ENCODE results near the gene COL4A1. TPM values are rescaled to one million over a fixed set of nuclear protein-coding genes. Genes with fewer than 3 reads are reported as not detected.

The COL4A1 gene
- total and polyA plus RNA-seq, 2 donors, result 334 to 1,096 TPM

GRCh38 chr13:110336681-110337080 lies 29.7 kb upstream of the COL4A1 start:
- no peak overlapping the region for H3K27ac ChIP-seq (ENCODE audit: low read depth)
- H3K36me3 ChIP-seq (ENCODE audit: insufficient read depth), result no peaks in the 10 kb centered on the region
- no peak overlapping the region for H3K4me3 ChIP-seq (ENCODE audit: low read depth, low read length)
- no peak for DNase-seq (ENCODE audit: extremely low spot score)
- no peaks in the 10 kb centered on the region for H3K4me1 ChIP-seq (ENCODE audit: insufficient read depth)
- 46% methylated on average over 5 of the region's 5 CpGs for WGBS

- Histone ChIP-seq H3K27ac (ENCODE audit: low read depth) (no peak overlapping the region), H3K4me1 (ENCODE audit: insufficient read depth) (no peaks in the 10 kb centered on the region), H3K4me3 (ENCODE audit: low read depth, low read length) (no peak overlapping the region), H3K36me3 (ENCODE audit: insufficient read depth) (no peaks in the 10 kb centered on the region)
- no peak for DNase-seq (ENCODE audit: extremely low spot score)
- 91% methylated on average over 9 of the region's 9 CpGs for WGBS
Observed at GRCh38 chr13:110336108-110336507, 29.2 kb upstream of the COL4A1 start.

- Histone ChIP-seq H3K4me1 (ENCODE audit: insufficient read depth) (no peaks in the 10 kb centered on the region), H3K36me3 (ENCODE audit: insufficient read depth) (no peaks in the 10 kb centered on the region), H3K27ac (ENCODE audit: low read depth) (no peak overlapping the region), H3K4me3 (ENCODE audit: low read depth, low read length) (no peak overlapping the region)
- WGBS, result 77% methylated on average over 11 of the region's 11 CpGs
- DNase-seq (ENCODE audit: extremely low spot score), result no peak
Observed at GRCh38 chr13:110334841-110335490, 28.0 kb upstream of the COL4A1 start.

- no peaks in the 10 kb centered on the region for H3K4me1 ChIP-seq (ENCODE audit: insufficient read depth)
- no peak for DNase-seq (ENCODE audit: extremely low spot score)
- H3K4me3 ChIP-seq (ENCODE audit: low read depth, low read length), result no peak overlapping the region
- no peak overlapping the region for H3K27ac ChIP-seq (ENCODE audit: low read depth)
- 64% methylated on average over 8 of the region's 8 CpGs for WGBS
- no peaks in the 10 kb centered on the region for H3K36me3 ChIP-seq (ENCODE audit: insufficient read depth)
Observed at GRCh38 chr13:110334256-110334655, 27.3 kb upstream of the COL4A1 start.

- Histone ChIP-seq H3K27ac (ENCODE audit: low read depth) (no peak overlapping the region), H3K36me3 (ENCODE audit: insufficient read depth) (no peaks in the 10 kb centered on the region), H3K4me1 (ENCODE audit: insufficient read depth) (no peaks in the 10 kb centered on the region), H3K4me3 (ENCODE audit: low read depth, low read length) (no peak overlapping the region)
- no peak for DNase-seq (ENCODE audit: extremely low spot score)
- WGBS, result 91% methylated on average over 12 of the region's 12 CpGs
Observed at GRCh38 chr13:110333837-110334236, 26.9 kb upstream of the COL4A1 start.

- H3K4me1 ChIP-seq (ENCODE audit: insufficient read depth), result no peaks in the 10 kb centered on the region
- no peak overlapping the region for H3K4me3 ChIP-seq (ENCODE audit: low read depth, low read length)
- DNase-seq (ENCODE audit: extremely low spot score), result no peak
- 75% methylated on average over 2 of the region's 2 CpGs for WGBS
- H3K36me3 ChIP-seq (ENCODE audit: insufficient read depth), result no peaks in the 10 kb centered on the region
- no peak overlapping the region for H3K27ac ChIP-seq (ENCODE audit: low read depth)
Observed at GRCh38 chr13:110332750-110333149, 25.8 kb upstream of the COL4A1 start.

- H3K27ac ChIP-seq (ENCODE audit: low read depth), result no peak overlapping the region
- no peak overlapping the region for H3K4me3 ChIP-seq (ENCODE audit: low read depth, low read length)
- no peak for DNase-seq (ENCODE audit: extremely low spot score)
- no peaks in the 10 kb centered on the region for H3K36me3 ChIP-seq (ENCODE audit: insufficient read depth)
- 38% methylated on average over 11 of the region's 11 CpGs for WGBS
- H3K4me1 ChIP-seq (ENCODE audit: insufficient read depth), result no peaks in the 10 kb centered on the region
Observed at GRCh38 chr13:110331362-110331761, 24.4 kb upstream of the COL4A1 start.

- no peak for DNase-seq (ENCODE audit: extremely low spot score)
- H3K27ac ChIP-seq (ENCODE audit: low read depth), result no peak overlapping the region
- no peaks in the 10 kb centered on the region for H3K4me1 ChIP-seq (ENCODE audit: insufficient read depth)
- WGBS, result 56% methylated on average over 11 of the region's 11 CpGs
- H3K36me3 ChIP-seq (ENCODE audit: insufficient read depth), result no peaks in the 10 kb centered on the region
- H3K4me3 ChIP-seq (ENCODE audit: low read depth, low read length), result no peak overlapping the region
Observed at GRCh38 chr13:110330491-110331011, 23.6 kb upstream of the COL4A1 start.

- no peaks in the 10 kb centered on the region for H3K36me3 ChIP-seq (ENCODE audit: insufficient read depth)
- H3K4me3 ChIP-seq (ENCODE audit: low read depth, low read length), result no peak overlapping the region
- no peaks in the 10 kb centered on the region for H3K4me1 ChIP-seq (ENCODE audit: insufficient read depth)
- no peak overlapping the region for H3K27ac ChIP-seq (ENCODE audit: low read depth)
- DNase-seq (ENCODE audit: extremely low spot score), result no peak
- 44% methylated on average over 21 of the region's 21 CpGs for WGBS
Observed at GRCh38 chr13:110329798-110330461, 23.0 kb upstream of the COL4A1 start.

- H3K4me3 ChIP-seq (ENCODE audit: low read depth, low read length), result no peak overlapping the region
- H3K4me1 ChIP-seq (ENCODE audit: insufficient read depth), result no peaks in the 10 kb centered on the region
- no peak overlapping the region for H3K27ac ChIP-seq (ENCODE audit: low read depth)
- WGBS, result 78% methylated on average over 6 of the region's 6 CpGs
- DNase-seq (ENCODE audit: extremely low spot score), result no peak
- no peaks in the 10 kb centered on the region for H3K36me3 ChIP-seq (ENCODE audit: insufficient read depth)
Observed at GRCh38 chr13:110329258-110329657, 22.3 kb upstream of the COL4A1 start.

GRCh38 chr13:110328573-110328972 lies 21.6 kb upstream of the COL4A1 start:
- Histone ChIP-seq H3K27ac (ENCODE audit: low read depth) (no peak overlapping the region), H3K4me1 (ENCODE audit: insufficient read depth) (no peaks in the 10 kb centered on the region), H3K4me3 (ENCODE audit: low read depth, low read length) (no peak overlapping the region), H3K36me3 (ENCODE audit: insufficient read depth) (no peaks in the 10 kb centered on the region)
- no peak for DNase-seq (ENCODE audit: extremely low spot score)
- WGBS, result 85% methylated on average over 10 of the region's 10 CpGs

- H3K36me3 ChIP-seq (ENCODE audit: insufficient read depth), result no peaks in the 10 kb centered on the region
- no peak overlapping the region for H3K27ac ChIP-seq (ENCODE audit: low read depth)
- no peak overlapping the region for H3K4me3 ChIP-seq (ENCODE audit: low read depth, low read length)
- WGBS, result 50% methylated on average over 7 of the region's 7 CpGs
- H3K4me1 ChIP-seq (ENCODE audit: insufficient read depth), result no peaks in the 10 kb centered on the region
- DNase-seq (ENCODE audit: extremely low spot score), result no peak
Observed at GRCh38 chr13:110327051-110327721, 20.2 kb upstream of the COL4A1 start.

GRCh38 chr13:110326263-110326904 lies 19.4 kb upstream of the COL4A1 start:
- no peaks in the 10 kb centered on the region for H3K4me1 ChIP-seq (ENCODE audit: insufficient read depth)
- WGBS, result 75% methylated on average over 12 of the region's 12 CpGs
- no peak for DNase-seq (ENCODE audit: extremely low spot score)
- no peak overlapping the region for H3K27ac ChIP-seq (ENCODE audit: low read depth)
- no peaks in the 10 kb centered on the region for H3K36me3 ChIP-seq (ENCODE audit: insufficient read depth)
- H3K4me3 ChIP-seq (ENCODE audit: low read depth, low read length), result no peak overlapping the region
